ENCODE results near the gene EPAS1.

The EPAS1 gene

GRCh38 chr2:46377101-46377581 lies 79.9 kb downstream of the EPAS1 start:
- Mint-ChIP-seq H3K27me3 (no peaks in the 10 kb centered on the region), H3K9me3 (no peaks in the 10 kb centered on the region), H3K36me3 (ENCODE audit: low read depth) (peaks cover 1% of the 10 kb centered on the region), H3K27ac (no peak overlapping the region), H3K4me3 (no peak overlapping the region), H3K4me1 (ENCODE audit: low read depth) (no peaks in the 10 kb centered on the region)
- DNase-seq: no peak

- DNase-seq: no peak
- Mint-ChIP-seq H3K4me3 (no peak overlapping the region), H3K36me3 (ENCODE audit: low read depth) (peaks cover 3% of the 10 kb centered on the region), H3K9me3 (no peaks in the 10 kb centered on the region), H3K4me1 (ENCODE audit: low read depth) (no peaks in the 10 kb centered on the region), H3K27ac (no peak overlapping the region), H3K27me3 (no peaks in the 10 kb centered on the region)
These were observed 80.7 kb downstream of the EPAS1 start for GRCh38 chr2:46377666-46378560.

GRCh38 chr2:46378616-46379015 lies 81.4 kb downstream of the EPAS1 start:
- H3K9me3 Mint-ChIP-seq: no peaks in the 10 kb centered on the region
- H3K27me3 Mint-ChIP-seq: no peaks in the 10 kb centered on the region
- no peak overlapping the region for H3K27ac Mint-ChIP-seq
- peaks cover 3% of the 10 kb centered on the region for H3K36me3 Mint-ChIP-seq (ENCODE audit: low read depth)
- DNase-seq: no peak
- H3K4me3 Mint-ChIP-seq: no peak overlapping the region
- H3K4me1 Mint-ChIP-seq (ENCODE audit: low read depth): no peaks in the 10 kb centered on the region

- peaks cover 3% of the 10 kb centered on the region for H3K36me3 Mint-ChIP-seq (ENCODE audit: low read depth)
- H3K4me1 Mint-ChIP-seq (ENCODE audit: low read depth): no peaks in the 10 kb centered on the region
- no peaks in the 10 kb centered on the region for H3K9me3 Mint-ChIP-seq
- no peaks in the 10 kb centered on the region for H3K27me3 Mint-ChIP-seq
- no peak overlapping the region for H3K27ac Mint-ChIP-seq
- no peak for DNase-seq
- no peak overlapping the region for H3K4me3 Mint-ChIP-seq
These were observed 82.2 kb downstream of the EPAS1 start for GRCh38 chr2:46379213-46380037.

- H3K27ac Mint-ChIP-seq: no peak overlapping the region
These were observed 83.1 kb downstream of the EPAS1 start for GRCh38 chr2:46380038-46380940.

GRCh38 chr2:46381263-46381849 lies 84.1 kb downstream of the EPAS1 start:
- H3K27me3 Mint-ChIP-seq: no peaks in the 10 kb centered on the region
- H3K36me3 Mint-ChIP-seq (ENCODE audit: low read depth): peaks cover 3% of the 10 kb centered on the region
- H3K27ac Mint-ChIP-seq: no peak overlapping the region
- H3K9me3 Mint-ChIP-seq: no peaks in the 10 kb centered on the region
- no peak for DNase-seq
- no peak overlapping the region for H3K4me3 Mint-ChIP-seq
- H3K4me1 Mint-ChIP-seq (ENCODE audit: low read depth): no peaks in the 10 kb centered on the region

More at GRCh38 chr2:46380038-46380940, 83.1 kb downstream of the EPAS1 start:
- peaks cover 3% of the 10 kb centered on the region for H3K36me3 Mint-ChIP-seq (ENCODE audit: low read depth)
- no peak for DNase-seq
- H3K27me3 Mint-ChIP-seq: no peaks in the 10 kb centered on the region
- H3K4me3 Mint-ChIP-seq: no peak overlapping the region
- no peaks in the 10 kb centered on the region for H3K9me3 Mint-ChIP-seq
- no peaks in the 10 kb centered on the region for H3K4me1 Mint-ChIP-seq (ENCODE audit: low read depth)

GRCh38 chr2:46381871-46382270 lies 84.7 kb downstream of the EPAS1 start:
- no peak overlapping the region for H3K27ac Mint-ChIP-seq
- H3K4me3 Mint-ChIP-seq: no peak overlapping the region
- peaks cover 3% of the 10 kb centered on the region for H3K36me3 Mint-ChIP-seq (ENCODE audit: low read depth)
- H3K4me1 Mint-ChIP-seq (ENCODE audit: low read depth): no peaks in the 10 kb centered on the region
- no peaks in the 10 kb centered on the region for H3K27me3 Mint-ChIP-seq
- no peaks in the 10 kb centered on the region for H3K9me3 Mint-ChIP-seq
- DNase-seq: no peak

GRCh38 chr2:46382331-46383112 lies 85.3 kb downstream of the EPAS1 start:
- Mint-ChIP-seq H3K4me1 (ENCODE audit: low read depth) (no peaks in the 10 kb centered on the region), H3K9me3 (no peaks in the 10 kb centered on the region), H3K27me3 (no peaks in the 10 kb centered on the region), H3K4me3 (no peak overlapping the region), H3K27ac (no peak overlapping the region), H3K36me3 (ENCODE audit: low read depth) (peaks cover 3% of the 10 kb centered on the region)
- no peak for DNase-seq

GRCh38 chr2:46383113-46383395 lies 85.8 kb downstream of the EPAS1 start:
- Mint-ChIP-seq H3K9me3 (no peaks in the 10 kb centered on the region), H3K27ac (no peak overlapping the region), H3K36me3 (ENCODE audit: low read depth) (peaks cover 3% of the 10 kb centered on the region), H3K4me3 (no peak overlapping the region), H3K27me3 (no peaks in the 10 kb centered on the region), H3K4me1 (ENCODE audit: low read depth) (no peaks in the 10 kb centered on the region)
- no peak for DNase-seq

- DNase-seq: no peak
- Mint-ChIP-seq H3K27ac (no peak overlapping the region), H3K36me3 (ENCODE audit: low read depth) (peaks cover 2% of the 10 kb centered on the region), H3K4me3 (no peak overlapping the region), H3K9me3 (no peaks in the 10 kb centered on the region), H3K27me3 (no peaks in the 10 kb centered on the region), H3K4me1 (ENCODE audit: low read depth) (no peaks in the 10 kb centered on the region)
These were observed 86.7 kb downstream of the EPAS1 start for GRCh38 chr2:46383784-46384456.

GRCh38 chr2:46384457-46384815 lies 87.2 kb downstream of the EPAS1 start:
- no peak overlapping the region for H3K4me3 Mint-ChIP-seq
- no peak for DNase-seq
- H3K36me3 Mint-ChIP-seq (ENCODE audit: low read depth): peaks cover 2% of the 10 kb centered on the region
- no peaks in the 10 kb centered on the region for H3K27me3 Mint-ChIP-seq
- H3K9me3 Mint-ChIP-seq: no peaks in the 10 kb centered on the region
- H3K27ac Mint-ChIP-seq: no peak overlapping the region
- no peaks in the 10 kb centered on the region for H3K4me1 Mint-ChIP-seq (ENCODE audit: low read depth)

- DNase-seq: no peak
- no peak overlapping the region for H3K4me3 Mint-ChIP-seq
These were observed 88.8 kb downstream of the EPAS1 start for GRCh38 chr2:46385786-46386577.

More at GRCh38 chr2:46385786-46386577, 88.8 kb downstream of the EPAS1 start:
- H3K9me3 Mint-ChIP-seq: no peaks in the 10 kb centered on the region
- no peaks in the 10 kb centered on the region for H3K27me3 Mint-ChIP-seq
- no peaks in the 10 kb centered on the region for H3K4me1 Mint-ChIP-seq (ENCODE audit: low read depth)
- no peak overlapping the region for H3K27ac Mint-ChIP-seq
- peaks cover 2% of the 10 kb centered on the region for H3K36me3 Mint-ChIP-seq (ENCODE audit: low read depth)
